ENCODE data around the gene BYSL. TPM values are rescaled to one million over a fixed set of nuclear protein-coding genes. Genes with fewer than 3 reads are reported as not detected.

The BYSL gene
- total and polyA plus RNA-seq, 4 experiments from 2014 or later: 3.1 to 9.2 (median 6.1) TPM

DNA sequence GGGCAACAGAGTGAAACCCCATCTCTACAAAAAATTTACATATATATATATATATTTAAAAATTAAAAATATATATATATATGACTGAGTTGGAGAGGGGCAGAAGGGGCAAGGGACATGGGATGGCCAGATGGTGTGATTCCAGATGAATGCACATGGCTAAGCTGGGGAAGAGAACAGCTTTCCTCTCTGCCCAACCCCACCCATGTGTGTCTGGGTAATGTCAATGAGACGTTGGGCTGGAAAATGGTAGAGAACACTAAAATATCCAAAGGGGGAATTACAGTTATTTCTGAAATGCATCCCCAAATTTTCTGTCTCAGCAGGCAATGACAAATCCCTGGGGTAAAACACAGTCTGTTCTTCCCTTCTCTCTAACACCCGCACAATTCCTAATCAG lies 51.5 kb downstream of the BYSL start:
- Histone ChIP-seq H3K36me3 (ENCODE audit: insufficient read depth, low read length) (no peaks in the 10 kb centered on the region), H3K9me3 (ENCODE audit: control insufficient read depth in 1 of 2, low read length in 2 of 2) (no peaks in the 10 kb centered on the region), H3K4me1 (ENCODE audit: insufficient read depth, low read length) (peaks cover 72% of the 10 kb centered on the region), H3K27me3 (ENCODE audit: insufficient read depth, low read length) (no peaks in the 10 kb centered on the region), H3K27ac (ENCODE audit: low read depth, low read length) (no peak overlapping the region), H3K4me3 (ENCODE audit: low read length in 2 of 2) (no peak overlapping the region)
- intact Hi-C loops (cut with micrococcal nuclease): no loop called here
- no peak for DNase-seq
- H3K9me3 Mint-ChIP-seq: no peaks in the 10 kb centered on the region
- CTCF ChIA-PET (ENCODE audit: partially characterized antibody): interaction anchor here (1.2 to 1.4 kb wide), 2 partner anchors 13 to 16 kb away, joined by 3 read pairs; no protein-coding TSS in a partner anchor
- peak overlapping the region in 4 of 7 donors; percentile 16 to 76 (median 58) for H3K27ac Mint-ChIP-seq
- H3K4me3 Mint-ChIP-seq: peak overlapping the region in 3 of 8 donors; percentile 2 to 60 (median 12)
- H3K27me3 Mint-ChIP-seq: no peaks in the 10 kb centered on the region
- peaks cover 17 to 45% of the 10 kb centered on the region in 2 donors for H3K36me3 Mint-ChIP-seq
- POLR2A ChIA-PET (ENCODE audit: partially characterized antibody): interaction anchor here (1.0 to 1.2 kb wide), 2 partner anchors 9 to 18 kb away, joined by 3 read pairs; no protein-coding TSS in a partner anchor
- H3K4me1 Mint-ChIP-seq: peaks cover 39 to 82% (median 61%) of the 10 kb centered on the region in 4 donors

DNA sequence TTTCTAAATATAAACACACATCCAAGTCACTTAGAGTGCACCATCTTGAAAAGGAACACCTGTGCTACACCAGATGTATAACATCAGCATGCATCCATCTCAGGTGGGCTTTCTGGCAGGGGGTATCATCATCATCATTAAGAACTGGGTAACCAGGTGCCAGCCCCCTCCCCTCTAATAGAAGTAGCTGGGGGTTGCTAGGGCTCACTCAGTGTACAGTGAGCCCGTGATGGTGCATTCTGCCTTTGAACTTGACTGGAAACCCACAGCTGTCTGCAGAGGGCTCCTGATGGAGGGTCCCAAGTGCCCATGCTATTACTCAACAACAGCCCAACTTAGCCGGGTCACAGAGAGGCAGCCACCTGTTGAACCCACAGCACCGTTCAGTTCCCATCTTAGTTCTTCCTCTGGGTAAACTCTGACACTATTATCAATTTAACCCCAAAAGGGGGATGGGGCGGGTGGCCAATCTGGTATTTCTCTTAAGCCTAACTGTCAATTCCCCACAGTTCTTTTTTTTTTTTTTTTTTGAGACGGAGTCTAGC lies 53.1 kb downstream of the BYSL start:
- Histone ChIP-seq H3K27ac (ENCODE audit: low read depth, low read length) (no peak overlapping the region), H3K4me3 (ENCODE audit: low read length in 2 of 2) (no peak overlapping the region), H3K4me1 (ENCODE audit: insufficient read depth, low read length) (peaks cover 80% of the 10 kb centered on the region), H3K9me3 (ENCODE audit: control insufficient read depth in 1 of 2, low read length in 2 of 2) (no peaks in the 10 kb centered on the region), H3K27me3 (ENCODE audit: insufficient read depth, low read length) (no peaks in the 10 kb centered on the region), H3K36me3 (ENCODE audit: insufficient read depth, low read length) (no peaks in the 10 kb centered on the region)
- POLR2A ChIA-PET (ENCODE audit: partially characterized antibody): no interaction called here
- Mint-ChIP-seq H3K27me3 (no peaks in the 10 kb centered on the region), H3K27ac (peak overlapping the region in 1 of 7 donors; percentile 76), H3K4me1 (peaks cover 39 to 78% (median 61%) of the 10 kb centered on the region in 4 donors), H3K4me3 (peak overlapping the region in 3 of 8 donors; percentile 15 to 36 (median 20)), H3K9me3 (no peaks in the 10 kb centered on the region), H3K36me3 (peaks cover 20 to 47% of the 10 kb centered on the region in 2 donors)
- DNase-seq: no peak
- CTCF ChIA-PET (ENCODE audit: partially characterized antibody): no interaction called here
- intact Hi-C loops (cut with micrococcal nuclease): no loop called here

DNA sequence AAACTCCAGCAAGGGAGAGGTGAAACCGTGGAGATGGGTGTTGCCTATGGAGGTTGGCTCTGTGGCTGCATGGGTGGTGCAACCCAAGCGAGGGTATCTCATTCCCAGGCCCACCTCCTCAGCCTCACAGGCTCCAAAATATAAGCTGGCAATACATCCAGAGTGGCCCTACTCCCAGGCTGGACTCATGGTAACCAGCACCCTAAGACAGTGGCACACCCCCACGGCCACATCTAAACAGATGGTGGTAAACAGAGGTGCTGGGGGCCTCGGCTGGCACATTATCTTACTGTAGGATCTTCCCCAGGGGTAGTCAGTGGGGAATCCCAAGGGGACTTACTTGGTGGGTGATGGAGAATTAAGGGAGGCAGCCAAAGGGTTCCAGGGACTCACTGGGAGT lies 54.0 kb downstream of the BYSL start:
- Histone ChIP-seq H3K36me3 (ENCODE audit: insufficient read depth, low read length) (no peaks in the 10 kb centered on the region), H3K27me3 (ENCODE audit: insufficient read depth, low read length) (no peaks in the 10 kb centered on the region), H3K9me3 (ENCODE audit: control insufficient read depth in 1 of 2, low read length in 2 of 2) (no peaks in the 10 kb centered on the region), H3K4me1 (ENCODE audit: insufficient read depth, low read length) (peaks cover 81% of the 10 kb centered on the region), H3K27ac (ENCODE audit: low read depth, low read length) (no peak overlapping the region), H3K4me3 (ENCODE audit: low read length in 2 of 2) (no peak overlapping the region)
- DNase-seq: no peak
- POLR2A ChIA-PET (ENCODE audit: partially characterized antibody): no interaction called here
- Mint-ChIP-seq H3K9me3 (no peaks in the 10 kb centered on the region), H3K27ac (peak overlapping the region in 6 of 7 donors; percentile 9 to 72 (median 50)), H3K4me1 (peaks cover 40 to 78% (median 61%) of the 10 kb centered on the region in 4 donors), H3K36me3 (peaks cover 25 to 44% of the 10 kb centered on the region in 2 donors), H3K27me3 (no peaks in the 10 kb centered on the region), H3K4me3 (peak overlapping the region in 3 of 8 donors; percentile 5 to 41 (median 25))
- intact Hi-C loops (cut with micrococcal nuclease): loop anchor here (5.0 kb wide), 1 partner anchor 38 kb away; no protein-coding TSS in a partner anchor
- CTCF ChIA-PET (ENCODE audit: partially characterized antibody): interaction anchor here (0.7 kb wide), 1 partner anchor 71 kb away, joined by 3 read pairs; no protein-coding TSS in a partner anchor

DNA sequence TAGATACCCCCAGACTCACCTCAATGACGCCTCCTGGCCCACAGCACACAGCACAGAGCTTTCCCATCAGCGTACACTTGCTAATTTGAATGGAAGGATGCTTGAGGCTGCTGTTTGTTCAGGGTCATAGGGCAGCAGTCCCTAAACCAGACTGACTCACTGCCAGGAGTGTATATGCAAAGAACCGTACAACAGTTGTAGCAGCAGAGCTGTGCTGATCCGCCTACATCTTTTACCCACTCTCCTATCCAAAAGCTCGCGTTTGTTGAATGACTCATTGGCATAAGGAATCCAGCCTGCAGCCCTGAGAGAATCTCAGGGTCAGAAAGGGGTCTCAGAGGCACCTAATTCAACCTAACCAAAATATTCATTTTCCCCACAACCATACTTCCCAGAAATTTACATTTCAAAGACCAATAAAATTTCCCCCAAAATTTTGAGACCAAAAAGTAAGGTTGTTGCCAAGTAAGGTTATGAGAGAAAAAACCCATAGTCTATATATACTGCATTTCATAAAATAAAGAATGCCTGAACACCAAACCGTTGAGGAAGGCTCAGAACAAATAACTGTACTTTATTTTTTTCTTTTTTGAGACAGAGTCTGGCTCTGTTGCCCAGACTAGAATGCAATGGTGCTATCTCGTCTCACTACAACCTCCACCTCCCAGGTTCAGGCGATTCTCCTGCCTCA lies 55.6 kb downstream of the BYSL start:
- H3K36me3 ChIP-seq (ENCODE audit: insufficient read depth, low read length): no peaks in the 10 kb centered on the region
- H3K27ac ChIP-seq (ENCODE audit: low read depth, low read length): no peak overlapping the region
- no peak overlapping the region for H3K4me3 ChIP-seq (ENCODE audit: low read length in 2 of 2)
- peak overlapping the region in 4 of 8 donors; percentile 21 to 48 (median 40) for H3K4me3 Mint-ChIP-seq
- no peak for DNase-seq
- H3K4me1 Mint-ChIP-seq: peaks cover 38 to 80% (median 60%) of the 10 kb centered on the region in 4 donors
- H3K9me3 Mint-ChIP-seq: no peaks in the 10 kb centered on the region
- intact Hi-C loops (cut with micrococcal nuclease): loop anchor here (5.0 kb wide), 1 partner anchor 40 kb away; no protein-coding TSS in a partner anchor
- ChIA-PET CTCF (ENCODE audit: partially characterized antibody) (interaction anchor here (0.6 kb wide), 1 partner anchor 133 kb away, joined by 3 read pairs; no protein-coding TSS in a partner anchor), POLR2A (ENCODE audit: partially characterized antibody) (interaction anchor here (0.7 kb wide), 1 partner anchor 30 kb away, joined by 3 read pairs; no protein-coding TSS in a partner anchor)
- H3K27ac Mint-ChIP-seq: peak overlapping the region; percentile 47 to 79 (median 72)
- no peaks in the 10 kb centered on the region for H3K27me3 ChIP-seq (ENCODE audit: insufficient read depth, low read length)
- no peaks in the 10 kb centered on the region for H3K9me3 ChIP-seq (ENCODE audit: control insufficient read depth in 1 of 2, low read length in 2 of 2)
- no peaks in the 10 kb centered on the region for H3K27me3 Mint-ChIP-seq
- peaks cover 26 to 39% of the 10 kb centered on the region in 2 donors for H3K36me3 Mint-ChIP-seq
- H3K4me1 ChIP-seq (ENCODE audit: insufficient read depth, low read length): peaks cover 79% of the 10 kb centered on the region

Other genes starting within 250 kb of the BYSL start
- gene TFEB, start 185.9 kb upstream of the BYSL start, total RNA-seq: 10 to 100 TPM; 12.2 to 15.7 TPM
- 10 to 100 TPM in 1 of 2 donors, 1 to 10 TPM in 1; 8.2 to 17.6 TPM for gene TFEB, start 185.9 kb upstream of the BYSL start, polyA plus RNA-seq
- not detected for gene PGC, start 174.1 kb upstream of the BYSL start, total RNA-seq
- not detected for gene PGC, start 174.1 kb upstream of the BYSL start, polyA plus RNA-seq
- 1 to 10 TPM; 8.9 to 10.0 TPM for gene FRS3, start 141.6 kb upstream of the BYSL start, total RNA-seq
- gene FRS3, start 141.6 kb upstream of the BYSL start, polyA plus RNA-seq: 1 to 10 TPM; 2.2 to 2.8 TPM
- not detected for gene PRICKLE4, start 140.7 kb upstream of the BYSL start, total RNA-seq
- gene PRICKLE4, start 140.7 kb upstream of the BYSL start, polyA plus RNA-seq: not detected
- gene TOMM6, start 133.8 kb upstream of the BYSL start, total RNA-seq: 100 to 1,000 TPM; 118 to 126 TPM
- gene TOMM6, start 133.8 kb upstream of the BYSL start, polyA plus RNA-seq: 100 to 1,000 TPM; 301 to 353 TPM
- gene USP49, start 26.1 kb upstream of the BYSL start, total RNA-seq: 1 to 10 TPM; 1.8 to 2.4 TPM
- gene USP49, start 26.1 kb upstream of the BYSL start, polyA plus RNA-seq: under 1 TPM; 0.18 to 0.37 TPM
- 10 to 100 TPM; 10.0 to 11.5 TPM for gene MED20, start 360 bp upstream of the BYSL start, total RNA-seq
- 1 to 10 TPM; 3.5 to 6.3 TPM for gene MED20, start 360 bp upstream of the BYSL start, polyA plus RNA-seq
- gene CCND3, start 20.3 kb downstream of the BYSL start, total RNA-seq: 100 to 1,000 TPM; 223 to 242 TPM
- gene CCND3, start 20.3 kb downstream of the BYSL start, polyA plus RNA-seq: 100 to 1,000 TPM; 532 to 555 TPM
- gene TAF8, start 129.0 kb downstream of the BYSL start, total RNA-seq: 10 to 100 TPM; 39.1 to 40.9 TPM
- 10 to 100 TPM; 10.3 to 19.3 TPM for gene TAF8, start 129.0 kb downstream of the BYSL start, polyA plus RNA-seq
- gene C6orf132, start 221.1 kb downstream of the BYSL start, total RNA-seq: not detected
- gene C6orf132, start 221.1 kb downstream of the BYSL start, polyA plus RNA-seq: not detected

All from CD4-positive, alpha-beta memory T cell (primary cell).